Measurements from ENCODE around the gene MRPL12.

GRCh38 chr17:81684442-81684911, 18.7 kb upstream of the MRPL12 start:
- TF ChIP-seq CTCF (conservative IDR thresholded peaks at IDR 0.05) (no peak), ZFX (IDR thresholded peaks at IDR 0.05) (peak; percentile 8; the same call in 1 of the 2 replicates)

Measured in C4-2B (cell line).